Measurements from ENCODE around the gene PVRIG. TPM values are rescaled to one million over a fixed set of nuclear protein-coding genes. Genes with fewer than 3 reads are reported as not detected.
"Not testable (repeated sequence)": the region's sequence is repeated elsewhere in the genome, so short reads cannot be mapped to it uniquely, and the experiment has no call there.

Gene PVRIG
- total RNA-seq, 2 experiments from 2014 or later, result 70.5 to 71.8 TPM

DNA sequence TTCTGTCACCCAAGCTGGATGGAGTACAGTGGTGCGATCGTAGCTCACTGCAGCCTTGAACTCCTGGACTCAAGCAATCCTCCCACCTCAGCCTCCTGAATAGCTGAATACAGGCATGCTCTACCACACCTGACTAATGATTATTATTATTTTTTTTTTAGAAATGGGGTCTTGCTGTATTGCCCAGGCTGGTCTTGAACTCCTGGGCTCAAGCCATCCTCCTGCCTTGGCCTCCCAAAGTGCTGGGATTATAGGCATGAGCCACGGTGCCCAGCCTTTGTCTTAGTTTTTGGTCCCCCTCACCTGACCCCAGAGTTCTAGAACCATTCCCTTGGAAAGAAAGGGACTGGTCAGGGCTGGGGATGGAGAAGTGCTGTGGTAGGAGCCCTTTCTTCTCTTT, 39.7 kb upstream of the PVRIG start:
- ChIA-PET POLR2A (interaction anchor here (0.8 to 4.6 kb wide), 5 partner anchors 13 to 249 kb away, joined by 3 to 30 read pairs (median 4); partner anchors contain the start of genes AP4M1, GAL3ST4, LAMTOR4 and MCM7), CTCF (interaction anchor here (1.2 to 3.0 kb wide), 4 partner anchors 9 to 235 kb away, joined by 3 to 14 read pairs (median 6); partner anchors contain the start of gene GAL3ST4)
- H3K9me3 Mint-ChIP-seq, DNase-seq: not testable (repeated sequence)
- H3K4me1 Mint-ChIP-seq, result peaks cover 48% of the 10 kb centered on the region
- peak overlapping the region; percentile 84 for H3K27ac Mint-ChIP-seq
- H3K36me3 Mint-ChIP-seq (ENCODE audit: low read depth), result peaks cover 14% of the 10 kb centered on the region
- H3K4me3 Mint-ChIP-seq, result peak overlapping the region; percentile 24
- peaks cover 12% of the 10 kb centered on the region for H3K27me3 Mint-ChIP-seq

DNA sequence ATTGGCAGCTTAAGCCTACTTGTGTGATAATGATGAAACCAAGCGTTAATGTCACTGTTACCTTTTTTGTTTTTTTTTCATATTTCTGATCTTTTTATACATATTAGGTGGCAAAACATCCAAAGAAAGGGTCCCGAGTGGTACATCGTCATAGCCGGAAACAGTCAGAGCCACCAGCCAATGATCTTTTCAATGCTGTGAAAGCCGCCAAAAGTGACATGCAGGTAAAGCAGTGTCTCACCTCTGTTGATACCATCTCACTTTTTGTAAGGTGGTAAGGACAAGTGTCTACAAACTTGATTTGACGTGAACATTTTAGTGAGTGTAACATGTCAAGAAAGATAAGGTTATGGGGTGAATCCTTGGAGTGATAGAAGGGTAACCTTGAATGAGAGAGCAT, 37.1 kb upstream of the PVRIG start:
- H3K27me3 Mint-ChIP-seq, POLR2A ChIA-PET, DNase-seq, H3K4me3 Mint-ChIP-seq, H3K9me3 Mint-ChIP-seq, H3K27ac Mint-ChIP-seq: not testable (repeated sequence)
- CTCF ChIA-PET, result interaction anchor here (1.1 to 1.2 kb wide), 2 partner anchors 17 to 50 kb away, joined by 3 read pairs; no protein-coding TSS in a partner anchor
- H3K4me1 Mint-ChIP-seq, result peaks cover 40% of the 10 kb centered on the region
- peaks cover 14% of the 10 kb centered on the region for H3K36me3 Mint-ChIP-seq (ENCODE audit: low read depth)

DNA sequence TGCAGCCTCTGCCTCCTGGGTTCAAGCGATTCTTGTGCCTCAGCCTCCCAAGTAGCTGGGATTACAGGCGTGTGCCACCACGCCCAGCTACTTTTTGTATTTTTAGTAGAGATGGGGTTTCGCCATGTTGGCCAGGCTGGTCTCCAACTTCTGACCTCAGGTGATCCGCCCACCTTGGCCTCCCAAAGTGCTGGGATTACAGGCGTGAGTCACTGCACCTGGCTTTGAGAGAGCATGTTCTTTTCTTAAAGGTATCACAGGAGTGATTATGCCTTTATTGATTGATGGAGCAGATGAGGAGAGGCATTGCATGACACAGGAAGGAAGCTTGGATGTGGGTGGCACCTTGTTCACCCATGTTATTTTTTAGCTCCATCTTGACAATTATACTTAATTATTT, 36.7 kb upstream of the PVRIG start:
- DNase-seq, H3K27ac Mint-ChIP-seq, H3K27me3 Mint-ChIP-seq, H3K9me3 Mint-ChIP-seq, H3K4me3 Mint-ChIP-seq: not testable (repeated sequence)
- ChIA-PET POLR2A (interaction anchor here (0.8 kb wide), 1 partner anchor 82 kb away, joined by 3 read pairs; the partner anchor contains the start of genes AP4M1 and MCM7), CTCF (interaction anchor here (0.6 to 1.2 kb wide), 3 partner anchors 17 to 50 kb away, joined by 3 read pairs; no protein-coding TSS in a partner anchor)
- Mint-ChIP-seq H3K36me3 (ENCODE audit: low read depth) (peaks cover 14% of the 10 kb centered on the region), H3K4me1 (peaks cover 35% of the 10 kb centered on the region)

DNA sequence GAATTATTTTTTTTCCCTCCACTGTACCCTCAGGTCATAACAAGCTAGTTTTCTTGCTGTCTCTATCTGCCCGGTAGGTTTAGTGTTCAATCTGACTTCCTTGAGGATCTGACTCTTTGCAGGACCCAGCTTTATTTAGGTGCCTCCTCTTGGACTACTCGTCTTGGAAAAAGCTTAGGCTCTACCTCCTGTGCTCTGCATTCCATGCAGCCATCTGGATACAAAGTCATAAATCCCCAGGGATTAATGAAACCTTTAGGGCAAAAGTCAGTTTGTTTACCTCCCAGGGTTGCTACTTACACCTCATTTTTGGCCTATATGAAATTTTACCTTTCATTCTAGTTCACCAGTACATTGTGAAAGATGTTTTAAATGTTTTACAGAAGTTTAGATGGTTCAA, 34.0 kb upstream of the PVRIG start:
- POLR2A ChIA-PET, result no interaction called here
- no peaks in the 10 kb centered on the region for H3K27me3 Mint-ChIP-seq
- peaks cover 31% of the 10 kb centered on the region for H3K4me1 Mint-ChIP-seq
- CTCF ChIA-PET, result interaction anchor here (1.0 to 1.3 kb wide), 2 partner anchors 20 to 53 kb away, joined by 3 to 6 read pairs; no protein-coding TSS in a partner anchor
- H3K4me3 Mint-ChIP-seq, result no peak overlapping the region
- no peak overlapping the region for H3K27ac Mint-ChIP-seq
- no peaks in the 10 kb centered on the region for H3K9me3 Mint-ChIP-seq
- DNase-seq, result no peak
- peaks cover 8% of the 10 kb centered on the region for H3K36me3 Mint-ChIP-seq (ENCODE audit: low read depth)

DNA sequence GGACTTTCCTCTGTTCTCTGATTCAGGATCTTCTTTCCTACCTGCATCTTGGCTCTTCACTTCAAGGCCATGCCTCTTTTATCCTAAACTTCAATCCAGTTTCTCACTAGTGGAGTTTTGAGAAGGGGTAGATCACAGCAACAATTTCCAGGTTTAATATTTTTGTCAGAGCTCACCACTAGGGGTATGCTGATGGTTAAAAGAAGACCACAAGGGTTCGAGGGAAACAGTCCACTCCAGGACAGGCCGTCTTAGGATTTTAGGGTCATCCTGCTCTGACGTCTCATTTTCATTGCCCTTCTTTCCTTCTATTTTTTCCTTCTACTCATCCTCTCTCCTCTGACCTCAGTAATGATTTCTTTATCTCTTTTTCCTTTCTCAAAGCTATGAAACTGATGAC, 30.7 kb upstream of the PVRIG start:
- Mint-ChIP-seq H3K4me1 (peaks cover 16% of the 10 kb centered on the region), H3K27me3 (no peaks in the 10 kb centered on the region), H3K27ac (no peak overlapping the region), H3K36me3 (ENCODE audit: low read depth) (no peaks in the 10 kb centered on the region), H3K4me3 (no peak overlapping the region), H3K9me3 (no peaks in the 10 kb centered on the region)
- DNase-seq, result no peak
- CTCF ChIA-PET, result interaction anchor here (0.8 to 2.7 kb wide), 7 partner anchors 9 to 218 kb away, joined by 3 to 31 read pairs (median 13); partner anchors contain the start of genes GPC2 and STAG3
- POLR2A ChIA-PET, result interaction anchor here (1.1 kb wide), 1 partner anchor 32 kb away, joined by 5 read pairs; no protein-coding TSS in a partner anchor

DNA sequence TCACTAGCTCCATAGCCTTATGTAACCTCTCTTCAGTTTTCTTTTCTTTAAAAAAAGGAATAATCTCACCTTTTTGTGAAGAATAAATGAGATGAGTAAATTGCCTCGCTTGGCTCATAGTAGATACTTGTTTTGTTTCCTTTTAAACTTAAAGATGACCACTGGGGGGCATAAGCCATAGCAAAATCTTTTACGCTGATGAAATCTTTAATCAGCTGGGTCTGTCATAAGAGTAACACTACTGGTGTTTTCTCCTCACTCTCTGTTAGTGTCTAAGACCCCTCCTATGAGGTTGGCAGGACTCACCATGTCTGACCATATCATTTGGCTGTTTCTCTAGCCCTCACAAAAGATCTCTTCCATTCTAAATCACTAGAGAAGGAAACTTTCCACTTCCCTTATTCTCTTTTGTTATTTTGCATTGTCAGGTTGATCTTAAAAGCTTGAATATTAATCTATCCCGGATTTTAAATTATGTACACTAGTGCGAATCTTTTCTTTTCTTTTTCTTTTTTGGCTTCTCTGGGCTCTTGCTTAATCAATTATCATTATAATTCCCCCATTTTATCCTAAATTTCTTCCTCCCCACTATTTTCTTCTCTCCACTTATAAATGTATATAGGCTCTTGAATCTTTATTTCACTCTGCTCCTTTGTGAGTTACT, 29.6 kb upstream of the PVRIG start:
- Mint-ChIP-seq H3K4me1 (peaks cover 16% of the 10 kb centered on the region), H3K27me3 (no peaks in the 10 kb centered on the region), H3K36me3 (ENCODE audit: low read depth) (no peaks in the 10 kb centered on the region), H3K4me3 (no peak overlapping the region), H3K27ac (peak overlapping the region; percentile 50), H3K9me3 (no peaks in the 10 kb centered on the region)
- ChIA-PET POLR2A (interaction anchor here (1.1 to 1.5 kb wide), 6 partner anchors 13 to 31 kb away, joined by 3 to 9 read pairs (median 5); partner anchors contain the start of genes GPC2 and STAG3), CTCF (interaction anchor here (0.6 to 2.7 kb wide), 15 partner anchors 10 to 839 kb away, joined by 3 to 31 read pairs (median 4); partner anchors contain the start of genes GAL3ST4, GPC2 and STAG3)
- no peak for DNase-seq

DNA sequence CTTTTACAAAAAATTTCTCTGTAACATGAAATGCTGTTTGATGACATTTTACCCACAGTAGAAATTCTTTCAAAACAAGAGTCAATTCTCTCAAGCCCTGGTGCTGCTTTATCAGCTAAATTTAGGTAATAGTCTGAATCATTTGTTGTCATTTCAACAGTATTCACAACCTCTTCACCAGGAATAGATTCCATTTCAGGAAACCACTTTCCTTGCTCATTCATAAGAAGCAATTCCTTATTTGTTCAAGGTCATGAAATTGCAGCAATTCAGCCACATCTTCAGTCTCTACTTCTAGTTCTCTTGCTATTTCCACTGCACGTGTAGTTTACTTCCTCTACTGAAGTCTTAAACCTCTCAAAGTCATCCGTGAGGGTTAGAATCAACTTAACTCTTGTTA, 28.0 kb upstream of the PVRIG start:
- H3K4me1 Mint-ChIP-seq, result peaks cover 17% of the 10 kb centered on the region
- POLR2A ChIA-PET, result no interaction called here

DNA sequence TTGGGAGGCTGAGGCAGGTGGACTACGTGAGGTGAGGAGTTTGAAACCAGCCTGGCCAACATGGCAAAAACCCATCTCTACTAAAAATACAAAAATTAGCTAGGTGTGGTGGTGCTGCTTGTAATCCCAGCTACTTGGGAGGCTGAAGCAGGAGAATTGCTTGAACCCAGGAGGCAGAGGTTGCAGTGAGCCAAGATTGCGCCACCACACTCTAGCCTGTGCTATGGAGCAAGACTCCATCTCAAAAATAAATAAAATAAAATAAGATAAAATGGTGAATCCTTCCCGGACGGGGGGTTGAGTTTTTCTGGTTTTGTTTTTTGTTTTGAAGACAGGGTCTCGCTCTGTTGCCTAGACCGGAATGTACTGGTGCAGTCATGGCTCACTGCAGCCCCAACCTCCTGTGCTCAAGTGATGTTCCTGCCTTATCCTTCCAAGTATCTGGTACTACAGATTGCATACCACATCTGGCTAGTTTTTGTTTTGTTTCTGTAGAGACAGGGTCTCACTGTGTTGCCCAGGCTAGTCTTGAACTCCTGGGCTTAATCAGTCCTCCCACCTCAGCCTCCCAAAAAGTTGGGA, 27.4 kb upstream of the PVRIG start:
- ChIA-PET POLR2A (interaction anchor here (1.1 kb wide), 1 partner anchor 10 kb away, joined by 3 read pairs; no protein-coding TSS in a partner anchor), CTCF (interaction anchor here (1.5 to 1.8 kb wide), 2 partner anchors 10 to 15 kb away, joined by 3 to 5 read pairs; no protein-coding TSS in a partner anchor)
- H3K4me1 Mint-ChIP-seq, result peaks cover 17% of the 10 kb centered on the region
- not testable (repeated sequence) for H3K36me3 Mint-ChIP-seq (ENCODE audit: low read depth); H3K27me3 Mint-ChIP-seq; H3K9me3 Mint-ChIP-seq; H3K27ac Mint-ChIP-seq; H3K4me3 Mint-ChIP-seq; DNase-seq

More for the DNA sequence above, 28.0 kb upstream of the PVRIG start:
- Mint-ChIP-seq H3K9me3 (no peaks in the 10 kb centered on the region), H3K27me3 (no peaks in the 10 kb centered on the region), H3K36me3 (ENCODE audit: low read depth) (no peaks in the 10 kb centered on the region), H3K4me3 (no peak overlapping the region), H3K27ac (no peak overlapping the region)
- DNase-seq, result no peak
- CTCF ChIA-PET, result no interaction called here

DNA sequence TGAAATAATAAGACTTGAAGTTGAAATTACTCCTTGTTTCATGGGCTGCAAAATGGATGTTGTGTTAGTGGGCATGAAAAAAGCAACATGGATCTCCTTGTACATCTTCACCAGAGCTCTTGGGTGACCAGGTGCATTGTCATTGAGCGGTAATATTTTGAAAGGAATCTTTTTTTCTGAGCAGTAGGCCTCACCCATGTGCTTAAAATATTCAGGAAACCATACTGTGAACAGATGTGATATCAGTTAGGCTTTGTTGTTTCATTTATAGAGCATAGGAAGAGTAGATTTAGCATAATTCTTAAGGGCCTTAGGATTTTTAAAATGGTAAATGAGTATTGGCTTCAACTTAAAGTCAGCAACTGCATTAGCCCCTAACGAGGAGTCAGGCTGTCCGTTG, 26.8 kb upstream of the PVRIG start:
- ChIA-PET CTCF (interaction anchor here (1.5 to 1.8 kb wide), 3 partner anchors 10 to 60 kb away, joined by 3 to 5 read pairs (median 3); no protein-coding TSS in a partner anchor), POLR2A (interaction anchor here (1.1 kb wide), 1 partner anchor 10 kb away, joined by 3 read pairs; no protein-coding TSS in a partner anchor)
- no peak for DNase-seq
- H3K27me3 Mint-ChIP-seq, result no peaks in the 10 kb centered on the region
- no peaks in the 10 kb centered on the region for H3K36me3 Mint-ChIP-seq (ENCODE audit: low read depth)
- H3K27ac Mint-ChIP-seq, result no peak overlapping the region
- H3K4me3 Mint-ChIP-seq, result no peak overlapping the region
- peaks cover 17% of the 10 kb centered on the region for H3K4me1 Mint-ChIP-seq
- H3K9me3 Mint-ChIP-seq, result no peaks in the 10 kb centered on the region

DNA sequence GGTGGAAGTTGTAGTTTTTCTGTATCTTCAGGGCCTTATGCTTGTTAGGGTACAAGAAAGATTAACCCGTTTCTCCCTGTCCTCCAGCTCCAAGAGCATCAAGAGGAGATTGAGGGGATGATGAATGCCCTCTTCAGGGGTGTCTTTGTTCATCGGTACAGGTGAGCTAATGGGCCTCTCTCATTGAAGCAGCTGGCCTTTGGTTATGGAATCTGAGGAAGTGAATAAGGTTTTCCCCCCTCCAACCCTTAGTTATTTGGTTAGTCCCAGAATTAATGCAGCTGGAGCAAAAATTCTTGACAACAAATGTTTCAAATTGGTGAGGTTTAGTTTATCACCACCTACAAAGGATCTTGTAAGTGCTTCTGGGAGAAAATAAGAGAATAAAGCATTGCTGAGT, 24.5 kb upstream of the PVRIG start:
- Mint-ChIP-seq H3K9me3 (no peaks in the 10 kb centered on the region), H3K4me1 (peaks cover 14% of the 10 kb centered on the region), H3K36me3 (ENCODE audit: low read depth) (no peaks in the 10 kb centered on the region), H3K27ac (no peak overlapping the region), H3K4me3 (no peak overlapping the region), H3K27me3 (peaks cover 7% of the 10 kb centered on the region)
- DNase-seq, result no peak
- CTCF ChIA-PET, result no interaction called here
- POLR2A ChIA-PET, result interaction anchor here (1.4 kb wide), 1 partner anchor 11 kb away, joined by 3 read pairs; no protein-coding TSS in a partner anchor

DNA sequence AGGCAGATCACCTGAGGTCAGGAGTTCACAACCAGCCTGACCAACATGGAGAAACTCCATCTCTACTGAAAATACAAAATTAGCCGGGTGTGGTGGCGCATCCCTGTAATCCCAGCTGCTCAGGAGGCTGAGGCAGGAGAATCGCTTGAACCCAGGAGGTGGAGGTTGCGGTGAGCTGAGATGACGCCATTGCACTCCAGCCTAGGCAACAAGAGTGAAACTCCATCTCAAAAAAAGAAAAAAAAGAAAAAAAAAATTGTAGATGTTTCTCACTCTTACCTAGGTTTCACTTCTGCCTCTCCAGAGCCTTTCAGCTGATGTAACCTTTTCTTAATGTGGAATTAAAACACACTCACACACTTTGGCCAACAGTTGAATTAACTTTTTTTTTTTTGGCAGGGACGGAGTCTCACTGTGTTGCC, 23.8 kb upstream of the PVRIG start:
- POLR2A ChIA-PET, result interaction anchor here (1.4 kb wide), 1 partner anchor 10 kb away, joined by 3 read pairs; no protein-coding TSS in a partner anchor
- H3K36me3 Mint-ChIP-seq (ENCODE audit: low read depth); H3K27me3 Mint-ChIP-seq; CTCF ChIA-PET; DNase-seq; H3K4me1 Mint-ChIP-seq; H3K27ac Mint-ChIP-seq; H3K9me3 Mint-ChIP-seq; H3K4me3 Mint-ChIP-seq: not testable (repeated sequence)

DNA sequence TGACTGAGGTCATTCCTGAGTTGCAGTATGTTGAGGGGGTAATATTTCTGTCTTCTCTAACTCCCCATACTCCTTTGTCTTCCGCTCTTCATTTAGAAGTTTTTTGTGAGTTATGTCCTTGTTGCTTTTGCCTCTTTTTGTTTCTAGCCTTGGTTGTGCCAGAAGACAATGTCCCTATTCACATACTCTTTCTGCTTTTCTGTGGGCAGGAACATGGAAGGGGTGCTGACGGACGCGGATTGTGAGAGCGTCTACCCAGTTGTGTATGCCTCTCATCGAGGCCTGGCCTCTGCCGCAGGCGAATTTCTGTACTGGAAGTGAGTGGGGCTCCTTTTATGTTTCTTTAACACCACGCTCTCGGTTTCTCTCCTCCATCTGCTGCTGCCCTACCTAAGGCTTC, 21.5 kb upstream of the PVRIG start:
- no peak for DNase-seq
- Mint-ChIP-seq H3K36me3 (ENCODE audit: low read depth) (peaks cover 2% of the 10 kb centered on the region), H3K27me3 (peaks cover 9% of the 10 kb centered on the region), H3K9me3 (no peaks in the 10 kb centered on the region), H3K4me3 (no peak overlapping the region), H3K27ac (no peak overlapping the region), H3K4me1 (peaks cover 1% of the 10 kb centered on the region)
- ChIA-PET POLR2A (no interaction called here), CTCF (interaction anchor here (0.6 kb wide), 1 partner anchor 82 kb away, joined by 3 read pairs; no protein-coding TSS in a partner anchor)

DNA sequence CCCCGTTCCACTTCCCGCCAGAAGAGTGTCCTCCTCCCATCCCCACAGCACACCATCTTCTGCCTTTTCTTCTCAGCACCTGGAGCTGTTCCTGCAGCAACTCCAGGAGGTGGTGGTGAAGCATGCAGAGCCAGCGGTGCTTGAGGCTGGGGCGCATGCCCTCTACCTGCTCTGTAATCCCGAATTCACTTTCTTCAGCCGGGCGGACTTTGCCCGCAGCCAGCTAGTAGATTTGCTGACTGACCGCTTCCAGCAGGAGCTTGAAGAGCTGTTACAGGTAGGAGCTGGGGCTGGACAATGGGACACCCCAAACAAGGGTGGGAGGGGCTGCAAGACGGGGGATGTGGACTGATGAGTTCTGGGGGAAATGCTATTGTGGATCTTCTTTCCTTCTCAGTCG, 19.1 kb upstream of the PVRIG start:
- DNase-seq, result no peak
- peaks cover 2% of the 10 kb centered on the region for H3K36me3 Mint-ChIP-seq (ENCODE audit: low read depth)
- no peak overlapping the region for H3K4me3 Mint-ChIP-seq
- H3K4me1 Mint-ChIP-seq, result peaks cover 5% of the 10 kb centered on the region
- H3K27me3 Mint-ChIP-seq, result peaks cover 9% of the 10 kb centered on the region
- POLR2A ChIA-PET, result interaction anchor here (2.6 kb wide), 1 partner anchor 9 kb away, joined by 10 read pairs; no protein-coding TSS in a partner anchor
- H3K9me3 Mint-ChIP-seq, result no peaks in the 10 kb centered on the region
- H3K27ac Mint-ChIP-seq, result no peak overlapping the region
- CTCF ChIA-PET, result interaction anchor here (0.9 to 1.2 kb wide), 2 partner anchors 10 to 96 kb away, joined by 3 to 4 read pairs; no protein-coding TSS in a partner anchor
